Stimulated activated CD8-positive, alpha-beta memory T cell treated with anti-CD3 and anti-CD28 coated beads, Interleukin-7, amount 100 ng/mL, for 1 hour (primary cell): ENCODE results near the gene GPR32.
"Not testable (repeated sequence)": the region's sequence is repeated elsewhere in the genome, so short reads cannot be mapped to it uniquely, and the experiment has no call there.

ENCODE experiments used
- DNase-seq, 2 donors: peaks; one replicate each; pipeline ENCODE4 v3.0.0-alpha.2; 2020; ENCODE audit warnings: low read depth in 2 of 2

GPR32 gene

GRCh38 chr19:50770164-50770563, at the start of gene GPR32:
GPR32 (plus strand) TSS chr19:50770464; CDS start chr19:50770601, 137 bp downstream.
- DNase-seq: not testable (repeated sequence)

DNA sequence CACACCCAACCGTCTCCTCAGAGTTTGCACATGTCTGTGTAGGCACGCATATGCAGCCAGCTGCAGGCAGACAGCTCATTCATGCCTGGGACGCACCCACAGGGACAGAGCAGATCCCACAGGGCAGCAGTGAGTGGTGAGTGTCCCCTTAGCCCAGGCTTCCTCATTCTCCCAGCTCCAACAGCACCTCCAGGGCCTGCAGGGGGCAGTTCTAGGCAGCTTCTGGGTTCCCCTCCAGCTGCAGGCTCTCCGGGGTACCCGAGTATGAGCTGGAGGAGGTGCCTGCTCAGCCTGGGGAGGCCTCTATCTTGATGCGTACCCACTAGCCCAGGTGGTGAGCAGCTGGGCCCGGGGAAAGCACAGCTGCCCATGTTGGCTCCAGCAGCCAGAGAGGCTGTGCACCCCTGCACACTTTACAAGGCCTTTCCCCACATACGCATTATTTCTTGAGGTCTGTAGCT, 49.3 kb upstream of the GPR32 start:
- no peak for DNase-seq

DNA sequence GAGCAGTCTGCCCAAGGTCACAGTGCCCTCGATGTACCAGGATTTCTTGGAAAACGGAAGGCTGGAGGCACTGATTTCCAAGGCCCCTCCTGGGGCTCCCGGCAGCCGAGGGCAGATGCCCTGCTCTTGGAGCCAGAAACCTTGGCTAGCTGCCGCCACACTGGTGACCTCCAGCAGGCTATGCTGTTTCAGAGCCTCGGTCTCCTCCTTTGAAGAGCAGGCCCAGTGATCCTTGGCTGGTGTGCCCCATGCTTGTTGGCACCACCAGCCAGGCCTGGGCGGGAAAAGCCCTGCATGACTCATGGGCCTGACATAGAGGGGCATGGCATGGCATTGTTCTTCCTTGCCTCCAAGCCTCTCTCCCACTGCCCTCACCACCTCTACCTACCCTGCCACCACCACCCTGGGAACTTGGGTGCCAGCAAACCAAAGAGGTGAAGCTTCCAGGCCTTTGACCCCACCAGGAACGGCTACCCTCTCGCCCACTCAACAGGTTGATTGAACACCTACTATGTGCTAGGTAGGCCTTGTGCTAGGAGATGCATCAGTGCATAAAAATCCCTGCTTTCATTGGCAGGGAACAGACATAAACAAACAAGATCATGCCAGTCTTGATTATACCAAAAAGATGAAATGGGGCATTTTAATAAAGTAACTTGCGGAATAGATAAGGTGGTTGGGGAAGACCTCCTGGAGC, 48.7 kb upstream of the GPR32 start:
- no peak for DNase-seq

GRCh38 chr19:50722201-50723013, 47.9 kb upstream of the GPR32 start:
- no peak for DNase-seq

DNA sequence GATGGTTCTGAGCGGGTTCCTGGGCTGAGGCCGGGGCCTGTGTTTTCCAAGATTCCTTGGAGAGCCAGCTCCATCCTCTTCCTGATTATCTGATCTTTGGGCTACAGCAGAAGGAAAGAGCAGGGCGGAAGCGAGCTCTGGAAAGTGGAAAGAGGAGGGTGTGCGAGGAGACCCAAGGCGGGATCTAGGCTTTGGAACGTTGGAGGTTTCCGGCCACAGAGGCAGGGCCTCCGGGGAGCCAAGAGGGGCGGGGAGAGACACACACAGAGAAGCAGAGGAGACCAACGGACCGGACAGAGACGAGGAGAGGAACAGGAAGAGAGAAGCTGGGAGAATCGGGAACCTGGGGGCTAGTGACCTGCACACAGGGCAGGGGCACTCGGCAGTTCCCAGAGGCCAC, 47.2 kb upstream of the GPR32 start, which contains the start of gene CLEC11A:
Gene CLEC11A (plus strand): TSS at position 296 of the 400 bp plus-strand sequence. CDS start 162 bp downstream, outside the sequence.
- DNase-seq: no peak

DNA sequence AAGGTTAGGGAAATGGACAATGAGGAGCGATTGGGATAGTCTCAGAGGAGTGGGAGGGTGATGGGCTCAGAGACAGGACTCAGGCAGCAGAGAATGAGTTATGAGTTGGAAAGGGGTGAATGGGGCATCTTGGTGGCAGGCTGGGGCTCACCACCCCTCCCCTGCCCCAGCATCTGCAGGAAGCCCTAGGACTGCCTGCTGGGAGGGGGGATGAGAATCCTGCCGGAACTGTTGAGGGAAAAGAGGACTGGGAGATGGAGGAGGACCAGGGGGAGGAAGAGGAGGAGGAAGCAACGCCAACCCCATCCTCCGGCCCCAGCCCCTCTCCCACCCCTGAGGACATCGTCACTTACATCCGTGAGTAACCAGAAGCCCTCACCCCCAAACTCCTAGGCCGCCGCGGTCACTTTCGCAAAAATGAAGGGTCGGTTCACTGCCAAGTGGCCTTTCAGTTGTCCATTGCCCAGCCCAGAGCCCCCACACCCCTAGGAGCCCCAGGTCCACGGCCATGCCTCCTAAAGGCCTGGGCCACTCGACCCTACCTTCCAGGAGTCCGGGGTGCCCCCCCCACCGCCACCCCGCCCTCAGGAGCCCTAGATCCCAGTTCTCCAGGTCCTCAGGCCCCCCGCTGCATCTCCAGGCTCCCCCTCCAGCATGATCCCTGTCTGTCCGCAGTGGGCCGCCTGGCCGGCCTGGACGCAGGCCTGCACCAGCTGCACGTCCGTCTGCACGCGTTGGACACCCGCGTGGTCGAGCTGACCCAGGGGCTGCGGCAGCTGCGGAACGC, 46.3 kb upstream of the GPR32 start:
- no peak for DNase-seq

DNA sequence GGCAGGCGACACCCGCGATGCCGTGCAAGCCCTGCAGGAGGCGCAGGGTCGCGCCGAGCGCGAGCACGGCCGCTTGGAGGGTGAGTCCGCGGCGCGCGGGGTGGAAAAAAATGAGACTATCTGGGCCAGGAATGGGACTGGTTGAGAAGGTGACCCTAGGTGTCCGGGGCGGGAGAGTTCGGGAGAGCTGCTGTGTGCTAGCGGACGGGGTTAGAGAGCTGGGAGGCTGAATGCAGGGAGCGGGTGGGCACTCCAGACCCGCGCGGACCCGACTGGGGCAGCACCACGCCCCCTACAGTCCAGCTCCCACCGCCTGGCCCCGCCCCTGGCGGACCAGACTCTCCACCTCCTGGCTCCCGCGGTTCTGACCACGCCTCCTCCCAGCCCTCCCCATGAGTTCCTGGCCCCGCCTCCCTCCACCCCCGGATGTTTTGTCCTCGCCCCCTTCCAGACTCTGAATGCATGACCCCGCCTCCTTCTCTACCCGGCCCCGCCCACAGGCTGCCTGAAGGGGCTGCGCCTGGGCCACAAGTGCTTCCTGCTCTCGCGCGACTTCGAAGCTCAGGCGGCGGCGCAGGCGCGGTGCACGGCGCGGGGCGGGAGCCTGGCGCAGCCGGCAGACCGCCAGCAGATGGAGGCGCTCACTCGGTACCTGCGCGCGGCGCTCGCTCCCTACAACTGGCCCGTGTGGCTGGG, 45.6 kb upstream of the GPR32 start:
- DNase-seq: peak; percentile 84 to 89

GRCh38 chr19:50725218-50725910, 44.9 kb upstream of the GPR32 start:
- DNase-seq: no peak

DNA sequence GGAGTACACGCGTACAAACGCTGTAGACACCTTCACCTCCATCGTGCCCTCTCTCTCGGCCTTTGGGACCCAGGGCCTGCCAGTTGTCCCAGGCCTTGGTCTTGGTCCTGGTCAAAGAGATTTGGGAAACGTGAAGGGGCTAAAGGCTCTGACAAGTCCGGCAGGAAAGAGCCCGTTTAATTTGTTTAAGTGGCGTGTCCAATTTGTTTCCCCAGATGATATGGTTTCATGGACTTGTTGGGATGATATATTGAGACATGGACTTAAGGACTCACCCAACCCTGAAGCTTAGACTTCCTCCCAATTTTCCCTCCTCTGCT, 44.4 kb upstream of the GPR32 start:
- no peak for DNase-seq

DNA sequence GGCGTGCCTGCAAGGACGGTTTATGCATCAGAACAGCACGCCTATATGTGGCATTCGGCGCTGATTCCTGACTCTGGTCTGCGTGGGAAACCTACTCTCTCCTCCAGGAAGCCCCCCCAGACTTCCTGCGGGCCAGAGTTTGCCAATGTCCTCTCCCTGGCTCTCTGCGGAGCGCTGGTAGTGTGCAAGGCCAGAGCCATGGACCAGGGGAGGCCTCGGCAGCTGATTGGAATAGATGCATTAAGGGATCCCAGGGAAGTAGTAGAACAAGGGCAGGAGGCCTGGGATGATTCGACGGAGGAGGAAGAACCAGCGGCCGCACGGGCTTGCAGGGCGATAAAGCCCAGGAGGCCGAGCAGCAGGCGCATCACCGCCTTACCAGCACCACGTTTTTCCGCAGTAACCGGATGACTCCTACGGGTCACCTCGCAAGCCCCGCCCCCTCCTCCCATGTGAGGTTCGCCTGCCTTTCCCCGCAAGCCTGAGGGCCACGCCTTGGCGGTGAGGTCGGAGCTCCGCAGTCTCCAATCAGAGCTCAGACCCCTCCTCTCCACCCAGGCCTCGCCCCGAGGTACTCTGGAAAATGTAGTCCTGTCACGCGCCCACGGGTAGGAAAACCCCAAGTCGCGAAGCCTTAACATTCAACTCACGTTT, 42.1 kb upstream of the GPR32 start:
- DNase-seq: peak; percentile 42 to 45

- DNase-seq: no peak
Observed at GRCh38 chr19:50729894-50730293, 40.4 kb upstream of the GPR32 start.

DNA sequence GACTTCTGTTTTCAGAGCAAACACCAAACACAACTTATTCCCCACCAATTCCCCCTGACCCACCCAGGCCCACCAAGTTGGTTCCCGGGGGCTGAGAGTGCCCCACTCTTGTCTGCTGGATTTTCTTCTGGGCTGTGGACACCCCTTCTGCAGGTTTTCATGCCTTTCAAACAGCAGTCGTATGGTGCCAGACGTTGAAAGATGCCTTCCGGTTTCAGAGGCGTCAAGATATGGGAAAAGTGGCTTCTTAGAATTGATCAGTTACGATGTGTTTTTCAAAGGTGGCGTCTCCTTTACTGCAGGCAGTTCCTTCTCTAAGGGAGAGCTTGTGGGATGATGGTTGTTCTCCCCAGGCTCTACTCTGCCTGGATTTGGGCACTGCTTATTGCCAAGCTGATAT, 34.4 kb upstream of the GPR32 start:
- no peak for DNase-seq

DNA sequence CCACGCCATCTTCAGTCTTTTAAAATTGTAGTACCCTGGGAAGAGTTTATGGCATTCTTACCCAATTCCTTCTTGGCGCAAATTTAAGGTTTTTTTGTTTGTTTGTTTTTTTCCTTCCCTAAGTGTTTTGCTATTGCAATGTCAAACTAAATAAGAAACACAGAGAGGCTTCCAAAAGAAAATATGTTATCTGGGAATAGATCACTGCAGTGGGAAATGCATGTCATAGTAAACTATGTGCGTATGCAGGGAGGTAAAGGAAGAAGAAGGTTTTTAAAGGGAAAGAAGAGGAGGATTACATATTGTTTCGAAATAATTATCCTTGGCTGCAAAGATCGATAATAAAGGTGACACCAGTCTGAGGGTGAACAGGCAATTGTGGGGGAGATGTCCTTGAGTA, 33.9 kb upstream of the GPR32 start:
- no peak for DNase-seq

DNA sequence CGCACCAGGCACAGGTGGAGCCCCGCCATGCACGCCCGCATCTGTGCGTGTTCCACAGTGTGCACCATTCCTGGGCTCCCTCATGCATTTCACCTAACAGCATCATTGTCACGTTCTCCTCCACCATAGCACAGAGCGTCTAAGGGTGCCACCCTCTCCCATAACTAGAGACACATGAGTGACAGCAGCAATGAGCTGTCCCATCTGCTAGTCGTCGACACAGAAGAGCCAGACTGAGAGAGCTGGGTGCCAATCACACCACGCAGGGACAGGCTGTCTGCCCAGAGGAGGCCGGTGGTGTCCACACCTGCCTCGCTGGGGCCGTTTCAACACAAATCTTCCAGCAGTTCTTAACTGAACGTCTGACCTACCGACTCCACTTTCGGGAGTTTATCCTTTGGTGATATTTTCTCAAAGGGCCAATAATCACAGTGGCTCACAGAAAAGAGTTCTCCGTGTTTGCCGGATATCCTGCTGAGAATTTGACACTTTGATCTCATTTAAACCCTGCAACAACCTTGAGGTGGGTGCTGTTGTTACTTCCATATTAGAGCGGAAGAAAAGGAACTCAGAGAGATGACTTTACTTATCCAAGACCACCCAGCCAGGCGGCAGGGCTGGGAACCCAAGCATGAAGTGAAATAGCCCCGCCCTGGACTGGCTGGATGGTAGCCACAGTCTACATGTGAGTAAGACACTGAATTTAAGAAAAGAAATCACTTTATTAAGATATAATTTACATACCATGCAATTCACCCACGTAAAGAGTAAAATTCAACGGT, 30.9 kb upstream of the GPR32 start:
- DNase-seq: no peak

GRCh38 chr19:50739914-50740426, 30.3 kb upstream of the GPR32 start:
- DNase-seq: no peak

- DNase-seq: no peak
Observed at GRCh38 chr19:50741179-50741933, 28.9 kb upstream of the GPR32 start.

DNA sequence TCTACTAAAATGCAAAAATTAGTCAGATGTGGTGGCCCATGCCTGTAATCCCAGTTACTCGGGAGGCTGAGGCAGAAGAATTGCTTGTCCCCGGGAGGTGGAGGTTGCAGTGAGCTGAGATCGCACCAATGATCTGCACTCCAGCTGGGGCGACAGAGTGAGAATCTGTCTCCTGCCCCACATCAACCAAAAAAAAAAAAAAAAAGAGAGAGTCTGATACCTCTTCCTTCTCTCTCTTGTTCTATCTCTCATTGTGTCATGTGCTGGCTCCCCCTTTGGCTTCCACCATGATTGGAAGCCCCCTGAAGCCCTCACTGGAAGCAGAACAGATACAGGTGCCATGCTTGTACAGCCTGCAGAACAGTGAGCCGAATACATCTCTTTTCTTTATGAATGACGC, 26.7 kb upstream of the GPR32 start:
- no peak for DNase-seq

- no peak for DNase-seq
Observed at GRCh38 chr19:50745221-50745620, 25.0 kb upstream of the GPR32 start.

DNA sequence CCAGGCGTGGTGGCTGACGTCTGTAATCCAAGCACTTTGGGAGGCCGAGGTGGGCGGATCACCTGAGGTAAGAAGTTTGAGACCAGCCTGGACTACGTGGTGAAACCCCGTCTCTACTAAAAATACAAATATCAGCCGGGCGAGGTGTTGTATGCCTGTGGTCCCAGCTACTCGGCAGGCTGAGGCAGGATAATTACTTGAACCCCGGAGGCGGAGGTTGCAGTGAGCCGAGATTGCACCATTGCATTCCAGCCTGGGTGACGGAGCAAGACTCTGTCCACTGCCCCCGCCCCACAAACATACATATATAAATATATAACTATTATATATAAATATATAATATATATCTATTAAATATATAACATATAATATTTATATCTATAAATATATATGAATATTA, 23.1 kb upstream of the GPR32 start:
- not testable (repeated sequence) for DNase-seq
